GM18505 (cell line): ENCODE measurements around the gene C9orf43.
"Not testable (repeated sequence)": the region's sequence is repeated elsewhere in the genome, so short reads cannot be mapped to it uniquely, and the experiment has no call there.

ENCODE experiments used
- ATAC-seq: cut with Tn5 transposase; IDR thresholded peaks from one replicate; pipeline ENCODE4 v1.9.1; 2021; ENCODE audit not compliant: unreplicated experiment
- POLR2A ChIP-seq: IDR thresholded peaks from 4 replicates; pipeline ENCODE4 v1.6.1; 2011; ENCODE audit warnings: borderline replicate concordance; ENCODE audit not compliant: insufficient read depth, insufficient read length; ENCODE audit errors: extremely low read depth

The C9orf43 gene

DNA sequence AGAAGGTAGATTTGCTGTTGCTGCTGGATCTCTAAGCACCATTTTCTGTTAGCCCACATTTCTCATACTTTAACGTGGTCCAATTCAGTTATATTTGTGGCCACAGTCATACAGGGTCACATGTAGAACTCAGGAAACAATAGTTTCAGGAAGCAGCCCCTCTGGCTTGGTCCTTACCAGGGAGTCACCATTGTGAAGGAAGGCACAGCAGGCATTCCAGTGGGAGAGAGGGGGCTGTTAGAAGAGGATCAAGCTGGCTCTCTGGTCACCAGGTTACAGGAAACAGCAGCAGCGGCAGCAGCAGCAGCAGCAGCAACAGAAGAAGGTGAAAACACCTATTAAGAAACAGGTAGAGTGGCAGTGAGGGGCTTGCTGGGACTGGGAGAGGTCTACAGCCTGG lies 14.5 kb downstream of the C9orf43 start:
- TF ChIP-seq POLR2A, result no peak
- ATAC-seq, result no peak

DNA sequence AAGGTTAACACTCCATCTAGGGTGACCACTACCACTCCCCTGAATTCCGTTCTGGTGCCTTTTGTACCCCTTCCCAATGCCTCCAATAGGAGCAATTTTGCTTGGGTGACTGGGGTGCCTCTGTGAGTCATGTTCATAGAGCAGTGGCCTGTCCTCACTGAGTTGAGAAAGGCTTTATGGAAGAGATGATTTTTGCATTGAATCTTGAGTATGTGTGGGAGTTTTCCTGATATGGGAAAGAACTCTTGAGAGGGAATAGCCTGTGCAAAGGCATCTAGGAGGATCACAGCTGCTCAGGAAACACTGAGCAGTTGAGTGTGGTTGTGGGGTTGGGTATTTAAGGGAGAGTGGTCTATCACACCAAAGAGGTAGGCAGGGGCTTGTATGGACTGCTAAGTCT lies 16.2 kb downstream of the C9orf43 start:
- no peak for TF ChIP-seq POLR2A
- no peak for ATAC-seq

DNA sequence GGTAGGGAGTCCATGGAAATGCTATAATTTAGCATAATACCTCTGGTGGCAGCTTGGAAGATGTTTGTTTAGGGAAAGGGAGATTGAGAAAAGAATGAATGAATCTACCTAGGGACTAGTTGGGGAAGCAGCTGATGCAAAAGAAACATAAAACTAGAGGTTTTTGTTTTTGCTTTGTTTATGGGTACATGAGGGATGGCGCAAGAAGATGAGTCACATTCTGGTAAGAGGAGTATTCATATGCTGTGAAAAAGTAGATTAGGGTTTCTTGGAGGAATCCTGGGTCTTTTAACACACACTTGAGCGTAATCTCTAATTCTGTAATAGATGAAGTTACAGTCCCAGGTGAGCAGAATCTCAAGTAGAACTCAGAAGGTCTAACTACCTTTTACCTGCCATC lies 17.1 kb downstream of the C9orf43 start:
- no peak for TF ChIP-seq POLR2A
- ATAC-seq, result no peak

DNA sequence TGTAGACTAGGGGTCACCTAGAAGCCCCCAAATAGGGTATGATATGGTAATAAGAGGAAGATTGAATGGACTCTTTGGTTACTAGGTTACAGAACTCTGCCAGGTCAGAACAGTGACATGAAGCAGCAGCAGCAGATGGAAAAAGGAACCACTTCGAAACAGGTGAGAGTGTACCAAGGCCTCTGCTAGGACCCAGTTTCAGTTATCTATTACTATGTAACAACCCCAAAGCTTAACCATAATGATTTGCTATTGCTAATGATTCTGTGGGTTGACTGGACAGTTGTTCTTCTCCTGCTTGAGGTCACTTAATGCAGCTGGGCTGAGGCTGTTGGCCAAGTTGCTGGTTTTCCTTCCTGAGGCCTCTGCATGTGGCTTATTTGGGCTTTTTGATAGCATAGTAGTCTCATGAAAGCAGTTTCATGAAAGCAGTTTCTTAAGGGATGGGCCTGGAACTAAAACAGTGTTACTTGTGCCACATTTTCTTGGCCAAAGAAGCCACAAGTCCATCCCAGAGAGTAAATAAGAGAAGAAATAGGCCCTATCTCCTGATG lies 17.6 kb downstream of the C9orf43 start:
- TF ChIP-seq POLR2A, result no peak
- no peak for ATAC-seq

- ATAC-seq, result no peak
- no peak for TF ChIP-seq POLR2A
These were observed 20.6 kb downstream of the C9orf43 start for GRCh38 chr9:113431191-113431590.

DNA sequence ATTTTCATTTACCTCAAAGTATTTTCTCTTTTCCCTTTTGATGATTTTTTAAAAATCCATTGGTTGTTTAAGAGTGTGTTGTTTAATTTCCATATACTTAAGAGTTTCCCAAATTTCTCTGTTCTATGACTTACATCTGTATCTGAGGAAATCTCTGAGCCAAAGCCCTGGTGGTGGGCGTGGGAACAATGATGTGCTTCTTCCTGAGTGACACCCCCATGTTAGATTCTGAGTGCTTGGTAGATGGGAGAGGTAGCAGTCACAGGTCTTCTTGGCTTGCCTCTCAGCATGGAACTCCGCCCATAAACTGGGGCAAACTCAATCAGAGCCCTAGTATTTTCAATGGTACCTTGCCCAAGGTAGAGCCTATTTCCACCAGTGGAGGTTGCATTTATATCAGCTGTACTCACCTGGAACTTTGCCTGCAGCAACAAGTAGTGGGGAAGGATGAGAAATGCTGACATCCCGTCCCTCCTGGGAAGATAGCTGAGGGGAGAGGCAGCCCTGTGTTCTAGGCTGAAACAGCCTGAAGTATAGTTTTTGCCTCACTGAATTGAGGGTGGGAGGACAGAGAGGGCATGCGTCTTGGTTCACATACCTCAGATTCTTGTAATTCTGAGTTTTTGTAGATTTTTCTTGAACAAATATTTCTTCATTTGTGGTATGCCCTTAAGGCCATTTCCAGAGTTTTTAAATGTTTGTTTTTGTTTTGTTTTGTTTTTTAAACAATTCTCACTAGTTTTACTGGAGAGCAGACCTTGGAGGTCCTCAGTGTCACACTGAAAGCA lies 26.4 kb downstream of the C9orf43 start:
- TF ChIP-seq POLR2A, result no peak
- ATAC-seq, result no peak

DNA sequence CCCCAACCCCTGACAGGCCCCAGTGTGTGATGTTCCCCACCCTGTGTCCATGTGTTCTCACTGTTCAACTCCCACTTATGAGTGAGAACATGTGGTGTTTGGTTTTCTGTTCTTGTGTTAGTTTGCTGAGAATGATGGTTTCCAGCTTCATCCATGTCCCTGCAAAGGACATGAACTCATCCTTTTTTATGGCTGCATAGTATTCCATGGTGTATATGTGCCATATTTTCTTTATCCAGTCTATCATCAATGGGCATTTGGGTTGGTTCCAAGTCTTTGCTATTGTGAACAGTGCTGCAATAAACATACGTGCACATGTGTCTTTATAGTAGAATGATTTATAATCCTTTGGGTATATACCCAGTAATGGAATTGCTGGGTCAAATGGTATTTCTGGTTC lies 27.2 kb downstream of the C9orf43 start:
- not testable (repeated sequence) for ATAC-seq

GRCh38 chr9:113444736-113445135 lies 34.2 kb downstream of the C9orf43 start:
- TF ChIP-seq POLR2A, result no peak
- no peak for ATAC-seq

DNA sequence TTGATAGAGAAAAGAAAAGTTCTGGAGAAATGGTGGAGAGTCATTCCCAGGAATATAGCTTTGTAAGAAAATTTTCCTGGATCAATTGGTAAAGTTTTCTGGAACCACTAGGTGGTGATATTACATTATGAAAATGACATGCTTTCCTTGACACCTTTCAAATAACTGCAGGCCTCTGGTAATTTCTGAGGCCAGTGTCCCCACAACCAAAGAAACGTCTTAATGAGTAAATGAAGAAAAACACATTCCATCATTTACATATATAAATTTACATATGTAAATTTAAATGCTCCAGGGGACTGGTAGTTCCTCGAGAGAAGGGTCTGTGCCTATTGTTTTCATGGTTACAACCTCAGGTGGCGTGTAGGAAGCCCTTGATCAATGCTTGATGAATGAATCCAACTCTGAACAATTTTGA lies 35.8 kb downstream of the C9orf43 start:
- TF ChIP-seq POLR2A, result no peak
- no peak for ATAC-seq

GRCh38 chr9:113449376-113449775 lies 38.8 kb downstream of the C9orf43 start:
- ATAC-seq, result no peak
- no peak for TF ChIP-seq POLR2A

- no peak for ATAC-seq
- no peak for TF ChIP-seq POLR2A
These were observed 41.6 kb downstream of the C9orf43 start for GRCh38 chr9:113452113-113452605.

GRCh38 chr9:113454914-113455761 lies 44.6 kb downstream of the C9orf43 start:
- no peak for TF ChIP-seq POLR2A
- ATAC-seq, result no peak

GRCh38 chr9:113456235-113456634 lies 45.7 kb downstream of the C9orf43 start:
- no peak for TF ChIP-seq POLR2A
- ATAC-seq, result no peak
